ENCODE results near the gene JAG1.

GRCh38 chr20:10604865-10605440, 68.8 kb downstream of the JAG1 start:
- no peak for TF ChIP-seq CTCF (IDR thresholded peaks at IDR 0.05)
- no peak for TF ChIP-seq POLR2A (IDR thresholded peaks at IDR 0.05)

Data from prostate gland (tissue), 2 donors.